ENCODE data around the gene DDX39A. TPM values are rescaled to one million over a fixed set of nuclear protein-coding genes. Genes with fewer than 3 reads are reported as not detected.

The DDX39A gene
- total and polyA plus RNA-seq, 2 donors (not counting 1 experiment from before 2014, with no cell fraction given) = 178 to 393 TPM

DNA sequence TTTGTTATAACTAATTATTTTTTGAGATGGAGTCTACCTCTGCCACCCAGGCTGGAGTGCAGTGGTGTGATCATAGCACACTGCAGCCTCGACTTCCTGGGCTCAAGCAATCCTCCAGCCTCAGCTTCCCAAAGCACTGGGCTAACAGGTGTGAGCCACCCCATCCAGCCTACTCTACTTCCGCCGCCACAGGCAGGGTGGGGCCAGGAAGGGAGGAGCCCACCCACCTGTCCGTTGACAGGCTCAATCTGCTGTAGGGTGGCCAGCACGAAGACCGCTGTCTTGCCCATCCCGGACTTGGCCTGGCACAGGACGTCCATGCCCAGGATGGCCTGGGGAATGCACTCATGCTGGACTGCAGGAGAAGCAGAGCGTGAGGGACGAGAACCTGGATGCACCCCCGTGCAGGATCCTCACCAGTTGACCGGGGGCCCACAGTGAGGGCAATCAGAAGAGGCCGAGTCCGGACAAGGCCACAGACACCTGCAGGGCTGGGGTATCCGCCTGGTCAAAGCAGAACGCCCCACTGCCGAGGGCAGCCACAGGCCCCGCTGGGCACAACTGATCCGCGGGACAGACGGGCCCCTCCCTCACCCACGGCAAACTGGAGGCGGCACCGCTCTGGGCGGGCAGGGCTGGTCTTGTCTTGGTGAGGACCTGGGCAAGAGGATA lies 6.7 kb downstream of the DDX39A start:
- peaks cover 70% of the 10 kb centered on the region for H3K79me2 ChIP-seq (ENCODE audit: control insufficient read depth, insufficient read depth, low read length)
- no peak overlapping the region for H3K4me2 ChIP-seq (replicated peaks; ENCODE audit: low read depth, low read length, poor library complexity, severe bottlenecking)
- H3K4me1 Mint-ChIP-seq = peaks cover 62% of the 10 kb centered on the region
- no peak overlapping the region for H3K9ac ChIP-seq (ENCODE audit: low read length)
- intact Hi-C loops (cut with micrococcal nuclease) = no loop called here
- H3K27ac Mint-ChIP-seq = no peak overlapping the region
- no peaks in the 10 kb centered on the region for H3K9me3 Mint-ChIP-seq (ENCODE audit: insufficient read depth)
- ChIA-PET POLR2A (no interaction called here), CTCF (interaction anchor here (1.4 to 1.8 kb wide), 2 partner anchors 50 to 60 kb away, joined by 4 to 5 read pairs; no protein-coding TSS in a partner anchor)
- H3K4me3 ChIP-seq (ENCODE audit: control extremely low read depth in 1 of 5, extremely low read depth in 1 of 5, insufficient read depth in 1 of 5, low read depth in 2 of 5, low read length in 4 of 5) = no peak overlapping the region
- no peak overlapping the region for H3K4me3 Mint-ChIP-seq
- TF ChIP-seq EZH2 (IDR thresholded peaks at IDR 0.05; ENCODE audit: borderline replicate concordance, insufficient read depth, low read depth, low read length, poor library complexity, severe bottlenecking) (no peak), CTCF (IDR thresholded peaks at IDR 0.05) (no peak)
- no peaks in the 10 kb centered on the region for H3K27me3 ChIP-seq (replicated peaks in 1 of 4; ENCODE audit: control extremely low read depth in 1 of 4, control insufficient read depth in 3 of 4, insufficient read depth in 4 of 4, low read length in 3 of 4)
- WGBS (ENCODE audit: insufficient coverage) = 91% methylated on average over 25 of the region's 25 CpGs
- ATAC-seq (ENCODE audit: low read depth) (no peak), DNase-seq (no peak)
- H4K20me1 ChIP-seq (ENCODE audit: control insufficient read depth, insufficient read depth, low read length, poor library complexity, severe bottlenecking) = peaks cover 100% of the 10 kb centered on the region
- H3K9me3 ChIP-seq (ENCODE audit: control extremely low read depth in 1 of 3, control insufficient read depth in 2 of 3, insufficient read depth in 1 of 3, low read length in 2 of 3) = peaks cover 0 to 7% (median 0%) of the 10 kb centered on the region in 3 donors
- H3K27me3 Mint-ChIP-seq = no peaks in the 10 kb centered on the region
- no peak overlapping the region for H3K27ac ChIP-seq (ENCODE audit: low read length in 2 of 2)
- peaks cover 38 to 56% of the 10 kb centered on the region in 2 donors for H3K4me1 ChIP-seq (ENCODE audit: control insufficient read depth in 2 of 2, insufficient read depth in 2 of 2, low read length in 2 of 2)
- no peak overlapping the region for H2AFZ ChIP-seq (ENCODE audit: insufficient read depth, low read depth, low read length, poor library complexity, severe bottlenecking)
- H3K36me3 ChIP-seq (replicated peaks in 1 of 2; ENCODE audit: control extremely low read depth in 1 of 2, control insufficient read depth in 1 of 2, extremely low read depth in 1 of 2, insufficient read depth in 2 of 2, low read length in 1 of 2) = peaks cover 0 to 86% of the 10 kb centered on the region in 2 experiments

GRCh38 chr19:14411938-14412245 lies 7.2 kb downstream of the DDX39A start:
- POLR2A ChIA-PET = no interaction called here
- H3K27me3 ChIP-seq (replicated peaks in 1 of 4; ENCODE audit: control extremely low read depth in 1 of 4, control insufficient read depth in 3 of 4, insufficient read depth in 4 of 4, low read length in 3 of 4) = no peaks in the 10 kb centered on the region
- Mint-ChIP-seq H3K27me3 (no peaks in the 10 kb centered on the region), H3K9me3 (ENCODE audit: insufficient read depth) (no peaks in the 10 kb centered on the region), H3K4me3 (no peak overlapping the region), H3K4me1 (peaks cover 61% of the 10 kb centered on the region), H3K27ac (peak overlapping the region; percentile 5)
- CTCF ChIA-PET = interaction anchor here (2.5 kb wide), 1 partner anchor 50 kb away, joined by 8 read pairs; no protein-coding TSS in a partner anchor
- peaks cover 64% of the 10 kb centered on the region for H3K79me2 ChIP-seq (ENCODE audit: control insufficient read depth, insufficient read depth, low read length)
- intact Hi-C loops (cut with micrococcal nuclease) = no loop called here
- no peak for TF ChIP-seq CTCF (IDR thresholded peaks at IDR 0.05)
- TF ChIP-seq EZH2 (IDR thresholded peaks at IDR 0.05; ENCODE audit: borderline replicate concordance, insufficient read depth, low read depth, low read length, poor library complexity, severe bottlenecking) = no peak
- H3K27ac ChIP-seq (ENCODE audit: low read length in 2 of 2) = no peak overlapping the region
- H3K4me1 ChIP-seq (ENCODE audit: control insufficient read depth in 2 of 2, insufficient read depth in 2 of 2, low read length in 2 of 2) = peaks cover 33 to 51% of the 10 kb centered on the region in 2 donors
- peak; percentile 37 for DNase-seq
- H4K20me1 ChIP-seq (ENCODE audit: control insufficient read depth, insufficient read depth, low read length, poor library complexity, severe bottlenecking) = peaks cover 100% of the 10 kb centered on the region
- peaks cover 0 to 7% (median 0%) of the 10 kb centered on the region in 3 donors for H3K9me3 ChIP-seq (ENCODE audit: control extremely low read depth in 1 of 3, control insufficient read depth in 2 of 3, insufficient read depth in 1 of 3, low read length in 2 of 3)
- ATAC-seq (ENCODE audit: low read depth) = no peak
- 95% methylated on average over 7 of the region's 8 CpGs for WGBS (ENCODE audit: insufficient coverage)
- no peak overlapping the region for H3K9ac ChIP-seq (ENCODE audit: low read length)
- H3K4me2 ChIP-seq (replicated peaks; ENCODE audit: low read depth, low read length, poor library complexity, severe bottlenecking) = no peak overlapping the region
- H2AFZ ChIP-seq (ENCODE audit: insufficient read depth, low read depth, low read length, poor library complexity, severe bottlenecking) = no peak overlapping the region
- H3K36me3 ChIP-seq (replicated peaks in 1 of 2; ENCODE audit: control extremely low read depth in 1 of 2, control insufficient read depth in 1 of 2, extremely low read depth in 1 of 2, insufficient read depth in 2 of 2, low read length in 1 of 2) = peaks cover 0 to 86% of the 10 kb centered on the region in 2 experiments
- no peak overlapping the region for H3K4me3 ChIP-seq (ENCODE audit: control extremely low read depth in 1 of 5, extremely low read depth in 1 of 5, insufficient read depth in 1 of 5, low read depth in 2 of 5, low read length in 4 of 5)
